ENCODE measurements around the gene EXOSC10. TPM values are rescaled to one million over a fixed set of nuclear protein-coding genes. Genes with fewer than 3 reads are reported as not detected.
"Not testable (repeated sequence)": the region's sequence is repeated elsewhere in the genome, so short reads cannot be mapped to it uniquely, and the experiment has no call there.

The EXOSC10 gene
- total RNA-seq, 1 experiment from 2014 or later, result 72.4 TPM

GRCh38 chr1:11019358-11019757 is 80.3 kb downstream of the EXOSC10 start:
- not testable (repeated sequence) for H3K4me3 ChIP-seq; H3K27me3 ChIP-seq (replicated peaks); H3K4me1 ChIP-seq (replicated peaks); H3K27ac ChIP-seq; H3K9me3 ChIP-seq (replicated peaks); DNase-seq (ENCODE audit: low read depth in 1 of 2, low spot score in 2 of 2)
- H3K36me3 ChIP-seq, result peaks cover 100% of the 10 kb centered on the region

Other genes starting within 250 kb of the EXOSC10 start
- gene TARDBP, start 87.2 kb downstream of the EXOSC10 start, total RNA-seq (2014; rRNA removed; shearing (Covaris generic)), result 35.1 and 96.3 TPM in 2 replicates
- not detected in 2 replicates for gene MASP2, start 52.6 kb downstream of the EXOSC10 start, total RNA-seq (2014; rRNA removed; shearing (Covaris generic))
- 31.4 and 33.0 TPM in 2 replicates for gene SRM, start 39.9 kb downstream of the EXOSC10 start, total RNA-seq (2014; rRNA removed; shearing (Covaris generic))
- not detected in 2 replicates for gene ANGPTL7, start 89.5 kb upstream of the EXOSC10 start, total RNA-seq (2014; rRNA removed; shearing (Covaris generic))
- gene MTOR, start 162.7 kb upstream of the EXOSC10 start, total RNA-seq (2014; rRNA removed; shearing (Covaris generic)), result 40.4 and 51.2 TPM in 2 replicates
- gene UBIAD1, start 173.3 kb upstream of the EXOSC10 start, total RNA-seq (2014; rRNA removed; shearing (Covaris generic)), result 8.2 and 12.3 TPM in 2 replicates